ENCODE measurements around the gene ISL2.

The ISL2 gene

DNA sequence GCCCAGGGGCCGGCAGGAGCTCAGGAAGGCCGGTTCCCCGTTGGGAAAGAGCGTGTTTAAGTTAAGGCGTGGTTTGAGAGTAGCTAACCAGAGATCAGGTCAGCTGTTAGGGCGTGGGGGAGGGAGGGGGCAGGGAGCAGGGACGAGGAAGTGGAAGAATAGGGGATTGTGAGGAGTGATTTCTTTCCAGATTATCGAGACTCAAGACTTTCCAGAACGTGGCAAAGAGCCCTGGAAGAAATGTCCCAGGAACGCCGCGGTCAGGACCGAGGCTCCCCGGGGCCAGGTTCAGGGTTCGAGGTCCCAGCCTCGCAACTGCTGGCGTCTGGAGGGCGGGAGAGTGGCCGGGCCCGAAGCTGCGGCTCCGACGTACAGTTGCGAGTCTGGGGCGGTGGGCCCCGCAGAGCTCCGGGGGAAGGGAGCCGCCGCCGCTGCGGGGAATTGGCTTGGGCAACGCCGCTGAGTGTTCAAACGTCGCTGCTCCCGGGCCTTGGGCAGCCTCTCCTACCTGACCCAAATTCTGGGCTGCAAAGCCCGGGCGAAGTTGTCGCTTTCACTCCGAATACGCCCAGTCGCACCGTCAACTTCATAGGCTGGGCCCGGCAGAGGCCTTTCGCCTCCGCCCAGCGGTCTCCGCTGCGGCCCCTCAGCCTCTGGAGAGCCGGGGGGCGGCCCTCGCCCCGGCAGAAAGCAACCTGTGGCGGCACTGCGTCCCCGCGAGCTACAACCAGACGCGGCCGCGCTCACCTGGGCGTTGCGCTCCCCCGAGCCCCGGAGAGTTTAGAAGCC is 9.5 kb downstream of the ISL2 start (continued):
- TF ChIP-seq TSHZ2 (CRISPR knock-in tag; IDR thresholded peaks at IDR 0.05) (no peak), CSDC2 (CRISPR knock-in tag; IDR thresholded peaks at IDR 0.05) (no peak), OSR1 (CRISPR knock-in tag; IDR thresholded peaks at IDR 0.05) (no peak), ARNTL (CRISPR knock-in tag; IDR thresholded peaks at IDR 0.05; ENCODE audit: borderline replicate concordance, low read depth) (no peak), ESRRG (CRISPR knock-in tag; IDR thresholded peaks at IDR 0.05) (no peak), ZNF8 (CRISPR knock-in tag; IDR thresholded peaks at IDR 0.05) (no peak)

GRCh38 chr15:76346669-76347481 is 10.3 kb downstream of the ISL2 start:
- ATAC-seq = no peak
- TF ChIP-seq SNAI2 (CRISPR knock-in tag; IDR thresholded peaks at IDR 0.05) (no peak), PPARA (CRISPR knock-in tag; IDR thresholded peaks at IDR 0.05; ENCODE audit: borderline replicate concordance) (no peak), ZC3H10 (CRISPR knock-in tag; IDR thresholded peaks at IDR 0.05) (no peak)

- no peak for ATAC-seq
- no peak for TF ChIP-seq OSR1 (CRISPR knock-in tag; IDR thresholded peaks at IDR 0.05)
- no peak for TF ChIP-seq TCF4 (CRISPR knock-in tag; IDR thresholded peaks at IDR 0.05; ENCODE audit: borderline replicate concordance)
- no peak for TF ChIP-seq TSHZ2 (CRISPR knock-in tag; IDR thresholded peaks at IDR 0.05)
- TF ChIP-seq CSDC2 (CRISPR knock-in tag; IDR thresholded peaks at IDR 0.05) = no peak
- TF ChIP-seq RARB (CRISPR knock-in tag; IDR thresholded peaks at IDR 0.05) = no peak
- TF ChIP-seq ZNF565 (CRISPR knock-in tag; conservative IDR thresholded peaks at IDR 0.05; ENCODE audit: low read depth) = no peak
- TF ChIP-seq POU6F1 (CRISPR knock-in tag; IDR thresholded peaks at IDR 0.05; ENCODE audit: borderline replicate concordance, low read depth) = no peak
- no peak for TF ChIP-seq TOX (CRISPR knock-in tag; IDR thresholded peaks at IDR 0.05; ENCODE audit: borderline replicate concordance)
- TF ChIP-seq, protein P1, sequence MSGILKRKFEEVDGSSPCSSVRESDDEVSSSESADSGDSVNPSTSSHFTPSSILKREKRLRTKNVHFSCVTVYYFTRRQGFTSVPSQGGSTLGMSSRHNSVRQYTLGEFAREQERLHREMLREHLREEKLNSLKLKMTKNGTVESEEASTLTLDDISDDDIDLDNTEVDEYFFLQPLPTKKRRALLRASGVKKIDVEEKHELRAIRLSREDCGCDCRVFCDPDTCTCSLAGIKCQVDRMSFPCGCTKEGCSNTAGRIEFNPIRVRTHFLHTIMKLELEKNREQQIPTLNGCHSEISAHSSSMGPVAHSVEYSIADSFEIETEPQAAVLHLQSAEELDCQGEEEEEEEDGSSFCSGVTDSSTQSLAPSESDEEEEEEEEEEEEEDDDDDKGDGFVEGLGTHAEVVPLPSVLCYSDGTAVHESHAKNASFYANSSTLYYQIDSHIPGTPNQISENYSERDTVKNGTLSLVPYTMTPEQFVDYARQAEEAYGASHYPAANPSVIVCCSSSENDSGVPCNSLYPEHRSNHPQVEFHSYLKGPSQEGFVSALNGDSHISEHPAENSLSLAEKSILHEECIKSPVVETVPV (CRISPR knock-in tag; IDR thresholded peaks at IDR 0.05) = no peak
- TF ChIP-seq, protein P2, sequence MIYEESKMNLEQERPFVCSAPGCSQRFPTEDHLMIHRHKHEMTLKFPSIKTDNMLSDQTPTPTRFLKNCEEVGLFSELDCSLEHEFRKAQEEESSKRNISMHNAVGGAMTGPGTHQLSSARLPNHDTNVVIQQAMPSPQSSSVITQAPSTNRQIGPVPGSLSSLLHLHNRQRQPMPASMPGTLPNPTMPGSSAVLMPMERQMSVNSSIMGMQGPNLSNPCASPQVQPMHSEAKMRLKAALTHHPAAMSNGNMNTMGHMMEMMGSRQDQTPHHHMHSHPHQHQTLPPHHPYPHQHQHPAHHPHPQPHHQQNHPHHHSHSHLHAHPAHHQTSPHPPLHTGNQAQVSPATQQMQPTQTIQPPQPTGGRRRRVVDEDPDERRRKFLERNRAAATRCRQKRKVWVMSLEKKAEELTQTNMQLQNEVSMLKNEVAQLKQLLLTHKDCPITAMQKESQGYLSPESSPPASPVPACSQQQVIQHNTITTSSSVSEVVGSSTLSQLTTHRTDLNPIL (CRISPR knock-in tag; IDR thresholded peaks at IDR 0.05; ENCODE audit: low read depth) = no peak
- no peak for TF ChIP-seq ZFP30 (CRISPR knock-in tag; IDR thresholded peaks at IDR 0.05)
- no peak for TF ChIP-seq ZC3H10 (CRISPR knock-in tag; IDR thresholded peaks at IDR 0.05)
Observed at GRCh38 chr15:76347482-76348055, 11.0 kb downstream of the ISL2 start.
